Lower lobe of right lung (tissue), 2 donors: ENCODE measurements around the gene MVP. TPM values are rescaled to one million over a fixed set of nuclear protein-coding genes. Genes with fewer than 3 reads are reported as not detected.
"Not testable (repeated sequence)": the region's sequence is repeated elsewhere in the genome, so short reads cannot be mapped to it uniquely, and the experiment has no call there.

ENCODE experiments used
- ATAC-seq, 2 donors: fragments of 200-7000 bp; cut with Tn5 transposase; one replicate each; pipeline ENCODE4 v1.9.1; 2020 to 2022; ENCODE audit warnings: mild to moderate bottlenecking in 2 of 2, moderate library complexity in 2 of 2
- DNase-seq: peaks from one replicate; pipeline ENCODE4 v3.0.0-alpha.2; 2020
- H3K27ac ChIP-seq: fragments of 200-600 bp; one replicate; pipeline ENCODE4 v1.8.0; 2022
- H3K27me3 ChIP-seq: fragments of 200-600 bp; one replicate; pipeline ENCODE4 v1.8.0; 2022; ENCODE audit warnings: low read depth
- H3K36me3 ChIP-seq: fragments of 200-600 bp; one replicate; pipeline ENCODE4 v1.8.0; 2022; ENCODE audit warnings: mild to moderate bottlenecking
- H3K4me1 ChIP-seq: fragments of 200-600 bp; one replicate; pipeline ENCODE4 v1.8.0; 2022
- H3K4me3 ChIP-seq: fragments of 200-600 bp; one replicate; pipeline ENCODE4 v1.8.0; 2022; ENCODE audit warnings: mild to moderate bottlenecking
- H3K9me3 ChIP-seq: fragments of 200-600 bp; one replicate; pipeline ENCODE4 v1.8.0; 2022
- intact Hi-C: fragments of 100-400 bp; cut with DNase I; formaldehyde crosslinking; loops from one replicate; pipeline ENCODE4 v1.11.0; 2022
- total RNA-seq: library from RNA; stranded (reverse); fragmentation: NEBNext Ultra II Directional; extraction: Animal tissue kit (Norgen Biotek cat#: 25700); gene quantifications from one replicate; pipeline ENCODE4 v1.2.1, GENCODE V29; 2021
- TF ChIP-seq, protein P1 (sequence below): fragments of 200-600 bp; IDR thresholded peaks from one replicate; pipeline ENCODE4 v1.8.0; 2022; ENCODE audit warnings: antibody characterized with exemption, mild to moderate bottlenecking
- donor health status: DM: no; HTN: yes; CAD: no; lungs with severe emphysema.

Gene MVP
- total RNA-seq, 1 donor from 2014 or later: 248 TPM

DNA sequence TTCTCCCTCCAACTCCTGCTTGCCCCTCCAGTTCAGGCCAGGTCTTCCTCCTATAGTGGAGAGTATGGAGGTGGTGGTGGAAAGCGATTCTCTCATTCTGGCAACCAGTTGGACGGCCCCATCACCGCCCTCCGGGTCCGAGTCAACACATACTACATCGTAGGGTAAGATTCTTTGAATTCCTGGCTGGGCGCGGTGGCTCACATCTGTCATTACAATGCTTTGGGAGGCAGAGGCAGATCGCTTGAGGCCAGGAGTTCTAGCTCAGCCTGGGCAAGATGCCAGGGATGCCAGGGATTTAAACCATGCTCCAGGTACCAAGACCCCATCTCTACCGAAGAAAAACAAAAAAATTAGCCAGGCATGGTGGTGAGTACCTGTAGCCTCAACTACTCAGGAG is 40.8 kb upstream of the MVP start:
- Histone ChIP-seq H3K36me3 (no peaks in the 10 kb centered on the region), H3K27me3 (no peaks in the 10 kb centered on the region), H3K9me3 (no peaks in the 10 kb centered on the region), H3K4me1 (no peaks in the 10 kb centered on the region), H3K27ac (no peak overlapping the region), H3K4me3 (no peak overlapping the region)
- intact Hi-C loops: no loop called here
- ATAC-seq (no peak), DNase-seq (no peak)
- TF ChIP-seq, protein P1, sequence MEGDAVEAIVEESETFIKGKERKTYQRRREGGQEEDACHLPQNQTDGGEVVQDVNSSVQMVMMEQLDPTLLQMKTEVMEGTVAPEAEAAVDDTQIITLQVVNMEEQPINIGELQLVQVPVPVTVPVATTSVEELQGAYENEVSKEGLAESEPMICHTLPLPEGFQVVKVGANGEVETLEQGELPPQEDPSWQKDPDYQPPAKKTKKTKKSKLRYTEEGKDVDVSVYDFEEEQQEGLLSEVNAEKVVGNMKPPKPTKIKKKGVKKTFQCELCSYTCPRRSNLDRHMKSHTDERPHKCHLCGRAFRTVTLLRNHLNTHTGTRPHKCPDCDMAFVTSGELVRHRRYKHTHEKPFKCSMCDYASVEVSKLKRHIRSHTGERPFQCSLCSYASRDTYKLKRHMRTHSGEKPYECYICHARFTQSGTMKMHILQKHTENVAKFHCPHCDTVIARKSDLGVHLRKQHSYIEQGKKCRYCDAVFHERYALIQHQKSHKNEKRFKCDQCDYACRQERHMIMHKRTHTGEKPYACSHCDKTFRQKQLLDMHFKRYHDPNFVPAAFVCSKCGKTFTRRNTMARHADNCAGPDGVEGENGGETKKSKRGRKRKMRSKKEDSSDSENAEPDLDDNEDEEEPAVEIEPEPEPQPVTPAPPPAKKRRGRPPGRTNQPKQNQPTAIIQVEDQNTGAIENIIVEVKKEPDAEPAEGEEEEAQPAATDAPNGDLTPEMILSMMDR: no peak

DNA sequence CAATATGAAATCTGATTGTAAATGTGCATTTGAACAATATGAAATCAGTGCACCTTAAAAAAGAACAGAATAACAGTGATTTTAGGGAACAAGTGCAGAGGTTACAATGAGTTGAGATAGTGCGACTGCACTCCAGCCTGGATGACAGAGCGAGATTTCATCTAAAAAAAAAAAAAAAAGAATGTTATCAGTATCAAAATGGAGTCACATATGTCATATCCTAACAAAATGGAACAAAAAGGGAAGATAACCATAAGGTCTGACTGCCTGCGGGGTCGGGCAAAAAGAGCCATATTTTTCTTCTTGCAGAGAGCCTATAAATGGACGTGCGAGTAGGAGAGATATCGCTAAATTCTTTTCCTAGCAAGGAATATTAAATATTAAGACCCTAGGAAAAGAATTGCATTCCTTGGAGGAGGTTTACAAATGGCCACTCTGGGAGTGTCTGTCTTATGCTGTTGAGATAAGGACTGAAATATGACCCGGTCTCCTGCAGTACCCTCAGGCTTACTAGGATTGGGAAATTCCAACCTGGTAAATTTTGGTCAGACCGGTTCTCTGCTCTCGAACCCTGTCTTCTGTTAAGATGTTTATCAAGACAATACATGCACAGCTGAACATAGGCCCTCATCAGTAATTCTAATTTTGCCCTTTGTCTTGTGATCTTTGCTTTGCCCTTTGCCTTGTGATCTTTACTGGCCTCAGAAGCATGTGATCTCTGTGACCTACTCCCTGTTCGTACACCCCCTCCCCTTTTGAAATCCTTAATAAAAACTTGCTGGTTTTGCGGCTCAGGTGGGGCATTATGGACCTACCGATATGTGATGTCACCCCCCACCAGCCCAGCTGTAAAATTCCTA is 36.9 kb upstream of the MVP start:
- DNase-seq, H3K27me3 ChIP-seq, H3K9me3 ChIP-seq, H3K4me1 ChIP-seq, H3K36me3 ChIP-seq, intact Hi-C loops, ATAC-seq, H3K4me3 ChIP-seq, H3K27ac ChIP-seq: not testable (repeated sequence)

- Histone ChIP-seq H3K9me3 (no peaks in the 10 kb centered on the region), H3K36me3 (no peaks in the 10 kb centered on the region), H3K27ac (no peak overlapping the region), H3K27me3 (no peaks in the 10 kb centered on the region), H3K4me1 (peaks cover 5% of the 10 kb centered on the region), H3K4me3 (no peak overlapping the region)
- no peak for ATAC-seq
- TF ChIP-seq, protein P1: no peak
- no peak for DNase-seq
- intact Hi-C loops: no loop called here
These were observed 36.1 kb upstream of the MVP start for GRCh38 chr16:29784157-29784556.

DNA sequence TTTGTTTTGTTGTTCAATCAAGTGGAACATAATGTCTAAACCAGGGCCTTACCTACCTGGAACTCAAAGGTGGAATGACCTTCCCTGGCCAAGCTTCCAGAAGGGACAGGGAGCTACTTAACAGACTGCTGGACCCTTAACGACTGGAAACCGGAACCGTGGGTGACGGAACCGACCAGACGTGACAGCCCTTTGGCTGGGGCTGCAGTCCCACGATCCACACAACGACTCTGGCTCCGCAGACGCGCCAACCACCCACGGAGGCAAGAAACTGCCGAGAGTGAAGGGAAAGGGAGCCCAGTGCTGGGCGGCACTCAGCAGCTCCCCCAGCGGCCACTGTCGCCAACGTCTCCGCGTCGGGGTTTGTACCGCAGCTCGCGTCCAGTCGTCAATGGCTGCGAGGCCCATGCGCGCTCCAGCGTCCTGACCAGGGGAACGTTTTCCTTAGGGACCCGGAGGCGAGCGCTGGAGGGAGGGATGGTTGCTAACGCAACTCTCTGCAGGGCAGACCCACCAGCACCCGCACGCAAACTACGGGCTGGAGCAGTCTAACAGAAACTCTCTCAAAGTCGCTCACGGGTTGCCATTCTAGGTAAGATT is 35.3 kb upstream of the MVP start:
- peak overlapping the region; percentile 39 for H3K4me3 ChIP-seq
- H3K27me3 ChIP-seq: no peaks in the 10 kb centered on the region
- no peaks in the 10 kb centered on the region for H3K9me3 ChIP-seq
- ATAC-seq: peak; percentile 79 to 86
- no peak overlapping the region for H3K27ac ChIP-seq
- peaks cover 11% of the 10 kb centered on the region for H3K4me1 ChIP-seq
- peak; percentile 83 for DNase-seq
- H3K36me3 ChIP-seq: no peaks in the 10 kb centered on the region
- TF ChIP-seq, protein P1: peak; percentile 84
- intact Hi-C loops: no loop called here

- H3K27ac ChIP-seq, H3K36me3 ChIP-seq, DNase-seq, H3K27me3 ChIP-seq, H3K4me3 ChIP-seq, ATAC-seq, H3K9me3 ChIP-seq, intact Hi-C loops: not testable (repeated sequence)
- H3K4me1 ChIP-seq: peaks cover 24% of the 10 kb centered on the region
These were observed 33.1 kb upstream of the MVP start for GRCh38 chr16:29787155-29787554.

DNA sequence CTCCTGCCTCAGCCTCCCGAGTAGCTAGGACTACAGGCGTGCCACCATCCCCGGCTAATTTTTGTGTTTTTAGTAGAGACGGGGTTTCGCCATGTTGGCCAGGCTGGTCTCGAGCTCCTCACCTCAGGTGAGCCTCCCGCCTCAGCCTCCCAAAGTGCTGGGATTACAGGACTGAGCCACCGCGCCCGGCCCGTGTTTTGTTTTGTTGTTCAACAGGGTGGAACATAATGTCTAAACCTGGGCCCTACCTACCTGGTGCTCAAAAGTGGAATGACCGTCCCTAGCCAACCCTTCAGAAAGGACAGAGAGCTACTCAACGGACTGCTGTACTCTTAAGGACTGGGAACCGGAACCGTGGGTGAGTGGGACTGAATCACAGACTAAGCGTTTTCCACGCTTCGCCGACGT is 30.5 kb upstream of the MVP start:
- Histone ChIP-seq H3K9me3 (no peaks in the 10 kb centered on the region), H3K27me3 (no peaks in the 10 kb centered on the region), H3K4me1 (peaks cover 24% of the 10 kb centered on the region), H3K4me3 (peak overlapping the region; percentile 83), H3K27ac (peak overlapping the region; percentile 89), H3K36me3 (no peaks in the 10 kb centered on the region)
- TF ChIP-seq, protein P1: no peak
- ATAC-seq (peak; percentile 45 to 55), DNase-seq (no peak)
- intact Hi-C loops: no loop called here
